ENCODE results near the gene CHMP4B.

The CHMP4B gene

DNA sequence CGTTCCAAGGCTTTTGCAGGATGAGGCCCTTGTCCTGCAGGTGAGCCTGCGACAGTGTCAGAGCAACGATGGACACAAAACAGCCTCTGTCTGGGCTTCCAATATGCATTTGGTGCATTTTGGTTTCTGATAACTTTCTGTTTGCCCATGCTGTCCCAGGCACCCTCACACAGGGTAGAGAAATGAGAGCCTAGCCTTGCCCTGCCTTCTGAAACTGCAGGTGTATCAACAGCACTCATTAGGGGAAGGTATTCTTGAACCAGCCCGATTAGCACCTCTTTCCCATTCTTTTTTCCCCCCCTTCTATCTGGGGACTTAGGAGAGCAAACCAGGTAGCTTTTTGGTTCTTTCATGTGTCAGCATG lies 30.3 kb downstream of the CHMP4B start:
- no peak for DNase-seq

DNA sequence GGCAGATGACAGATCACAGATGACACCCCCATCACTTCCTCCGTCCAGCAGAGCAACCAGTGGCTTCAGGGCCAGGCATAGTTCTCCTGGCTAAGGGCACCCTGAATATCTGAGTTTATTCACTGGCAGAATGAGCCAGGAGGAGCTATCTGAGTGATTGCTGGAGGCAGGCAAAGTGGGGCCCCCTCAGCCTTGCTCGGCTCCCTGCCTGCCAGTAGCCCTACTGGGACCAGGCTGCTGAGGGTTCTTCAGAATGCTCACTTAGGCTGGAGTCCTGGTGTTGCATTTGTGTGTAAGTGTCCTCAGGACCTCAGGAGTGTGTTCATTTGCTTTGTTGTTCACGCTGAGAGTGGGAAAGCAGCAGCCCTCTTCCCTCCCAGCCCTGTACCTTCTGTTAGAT lies 31.2 kb downstream of the CHMP4B start:
- no peak for DNase-seq

DNA sequence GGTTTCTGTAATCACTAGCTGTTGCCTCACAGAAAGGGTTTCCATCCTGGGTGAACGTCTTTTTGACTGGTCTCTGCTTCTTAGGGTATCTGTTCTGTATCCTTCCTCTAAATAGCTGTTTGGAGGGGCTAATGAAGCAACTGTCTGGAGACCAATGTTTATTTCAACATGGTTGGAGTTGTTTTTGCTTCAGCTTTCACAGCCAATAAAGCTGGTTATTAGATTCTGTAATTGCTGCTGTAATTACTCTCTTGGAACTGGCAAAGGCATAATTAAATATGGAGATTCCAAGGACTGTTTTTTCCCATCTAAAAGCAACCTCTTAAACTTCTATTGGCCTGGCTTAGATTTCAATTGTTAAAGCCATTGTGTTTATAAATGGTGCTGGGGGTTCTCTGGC lies 31.9 kb downstream of the CHMP4B start:
- DNase-seq, result no peak

DNA sequence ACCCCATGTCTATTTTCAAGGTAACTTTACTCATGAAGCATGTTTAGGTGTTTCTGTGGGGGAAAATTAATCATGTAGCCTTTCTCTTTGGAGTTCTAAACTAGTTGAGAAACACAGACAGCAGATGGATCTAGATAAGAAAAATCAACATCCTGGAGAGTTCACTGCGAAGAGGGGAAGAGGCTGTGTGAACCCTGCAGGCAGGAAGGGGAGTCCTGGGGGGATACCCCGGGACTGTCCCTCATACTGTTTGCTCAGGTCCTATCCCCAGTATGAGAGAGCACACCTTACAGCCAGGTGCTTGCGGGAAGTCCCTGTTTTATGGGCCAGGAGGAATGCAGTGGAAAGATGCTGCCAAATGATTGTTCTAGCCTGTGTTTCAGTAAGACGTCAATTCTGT lies 32.7 kb downstream of the CHMP4B start:
- no peak for DNase-seq

DNA sequence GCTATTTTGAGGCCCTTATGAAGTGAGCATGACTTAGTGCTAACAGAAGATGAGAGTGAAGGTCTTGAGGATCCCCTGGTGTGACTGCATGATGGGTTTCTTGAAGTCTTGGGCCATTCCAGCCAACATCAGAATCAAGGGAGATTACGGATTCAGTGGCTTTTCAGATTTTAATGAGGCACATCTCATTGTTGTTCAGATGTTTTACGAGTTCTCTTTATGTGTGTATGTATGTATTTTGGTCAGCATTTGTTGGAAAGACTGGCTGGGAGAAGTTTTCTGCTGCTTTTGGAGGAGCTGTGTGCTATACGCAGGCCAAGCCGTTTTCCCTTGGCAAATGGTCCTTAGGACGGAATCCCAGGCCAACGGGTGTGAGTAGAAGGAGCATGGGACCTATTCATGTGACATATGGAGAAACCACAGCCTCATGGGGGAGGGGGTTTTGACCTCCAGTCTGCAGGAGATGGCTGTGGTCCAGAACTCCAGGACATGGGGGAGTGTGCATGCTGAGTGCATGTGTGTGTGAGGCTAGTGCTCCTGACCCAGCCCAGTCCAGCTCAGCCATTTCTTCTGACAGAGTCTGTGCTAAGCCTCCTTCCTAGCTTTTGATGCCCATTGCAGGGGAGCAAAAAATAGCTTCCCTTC lies 35.3 kb downstream of the CHMP4B start:
- DNase-seq, result no peak

DNA sequence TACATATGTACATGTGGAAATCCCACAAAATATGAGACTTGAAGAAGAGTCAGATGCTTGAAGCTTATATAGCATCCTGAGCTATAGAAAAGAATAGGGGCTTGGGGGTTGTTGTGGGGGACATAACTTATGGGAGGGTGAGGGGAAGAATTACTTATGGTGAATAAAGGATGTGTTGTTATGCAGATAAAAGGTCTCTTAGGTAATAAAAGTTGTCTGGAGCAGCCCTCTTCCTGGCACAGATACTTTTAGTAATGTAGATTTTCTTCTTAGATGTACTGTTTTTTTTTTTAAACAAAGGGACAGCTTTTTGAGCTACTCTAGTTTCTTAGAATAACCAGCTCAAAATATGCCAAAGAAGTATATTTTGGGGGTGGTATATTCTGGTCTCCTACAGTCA lies 35.9 kb downstream of the CHMP4B start:
- DNase-seq, result no peak

DNA sequence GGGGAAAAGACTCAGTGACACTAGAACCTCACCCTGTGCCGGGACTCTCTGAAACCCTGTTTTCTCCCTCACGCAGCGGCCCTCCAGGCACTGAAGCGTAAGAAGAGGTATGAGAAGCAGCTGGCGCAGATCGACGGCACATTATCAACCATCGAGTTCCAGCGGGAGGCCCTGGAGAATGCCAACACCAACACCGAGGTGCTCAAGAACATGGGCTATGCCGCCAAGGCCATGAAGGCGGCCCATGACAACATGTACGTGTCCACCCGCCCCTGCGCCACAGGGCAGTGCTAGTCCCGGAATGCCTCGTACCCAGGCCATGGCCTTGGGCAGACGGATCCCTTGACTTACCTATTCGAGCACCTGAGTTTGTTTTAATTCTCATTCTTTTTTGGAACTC lies 37.2 kb downstream of the CHMP4B start:
- DNase-seq, result no peak

DNA sequence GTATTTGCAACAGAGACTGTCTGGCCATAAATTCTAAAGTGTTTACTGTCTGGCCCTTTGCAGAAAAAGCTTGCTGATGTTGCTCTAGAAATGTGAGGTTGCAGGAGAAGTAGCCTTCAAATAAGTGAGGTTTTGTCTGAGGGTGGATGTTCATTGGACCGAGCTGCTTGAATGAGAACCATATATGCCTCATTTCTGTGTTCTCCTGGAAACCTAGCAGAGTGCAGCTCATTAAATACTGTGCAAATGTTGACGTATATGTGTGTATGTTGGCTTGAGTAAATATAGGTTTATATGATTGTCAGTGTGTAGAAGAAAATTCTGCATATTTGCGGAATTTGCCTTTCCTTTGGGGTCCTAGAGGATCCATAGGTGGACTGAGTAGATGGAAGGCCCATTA lies 39.0 kb downstream of the CHMP4B start:
- no peak for DNase-seq

DNA sequence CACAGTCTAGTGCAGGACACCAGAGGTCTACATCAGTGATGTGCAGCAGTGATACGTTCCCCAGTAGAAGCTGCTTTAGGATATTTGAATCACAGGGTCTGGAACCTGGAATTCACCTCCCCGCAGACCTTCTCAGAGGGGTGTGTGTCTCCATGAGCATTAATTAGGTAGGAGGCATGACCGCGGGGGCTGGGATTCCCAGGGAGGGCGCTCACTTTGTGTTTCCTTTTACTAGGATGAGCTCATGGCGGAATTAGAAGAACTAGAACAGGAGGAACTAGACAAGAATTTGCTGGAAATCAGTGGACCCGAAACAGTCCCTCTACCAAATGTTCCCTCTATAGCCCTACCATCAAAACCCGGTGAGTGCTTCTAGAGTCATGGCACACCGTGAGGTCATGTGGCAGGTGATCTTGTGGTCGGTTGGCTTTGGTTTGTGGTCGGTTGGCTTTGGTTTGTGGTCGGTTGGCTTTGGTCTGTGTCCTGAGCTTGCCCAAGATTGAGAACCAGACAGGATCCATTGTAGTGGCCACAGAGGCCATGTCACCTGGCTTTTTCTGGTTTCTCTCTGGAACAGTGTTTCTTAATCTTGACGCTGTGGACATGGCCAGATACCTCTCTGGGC lies 40.8 kb downstream of the CHMP4B start:
- no peak for DNase-seq

DNA sequence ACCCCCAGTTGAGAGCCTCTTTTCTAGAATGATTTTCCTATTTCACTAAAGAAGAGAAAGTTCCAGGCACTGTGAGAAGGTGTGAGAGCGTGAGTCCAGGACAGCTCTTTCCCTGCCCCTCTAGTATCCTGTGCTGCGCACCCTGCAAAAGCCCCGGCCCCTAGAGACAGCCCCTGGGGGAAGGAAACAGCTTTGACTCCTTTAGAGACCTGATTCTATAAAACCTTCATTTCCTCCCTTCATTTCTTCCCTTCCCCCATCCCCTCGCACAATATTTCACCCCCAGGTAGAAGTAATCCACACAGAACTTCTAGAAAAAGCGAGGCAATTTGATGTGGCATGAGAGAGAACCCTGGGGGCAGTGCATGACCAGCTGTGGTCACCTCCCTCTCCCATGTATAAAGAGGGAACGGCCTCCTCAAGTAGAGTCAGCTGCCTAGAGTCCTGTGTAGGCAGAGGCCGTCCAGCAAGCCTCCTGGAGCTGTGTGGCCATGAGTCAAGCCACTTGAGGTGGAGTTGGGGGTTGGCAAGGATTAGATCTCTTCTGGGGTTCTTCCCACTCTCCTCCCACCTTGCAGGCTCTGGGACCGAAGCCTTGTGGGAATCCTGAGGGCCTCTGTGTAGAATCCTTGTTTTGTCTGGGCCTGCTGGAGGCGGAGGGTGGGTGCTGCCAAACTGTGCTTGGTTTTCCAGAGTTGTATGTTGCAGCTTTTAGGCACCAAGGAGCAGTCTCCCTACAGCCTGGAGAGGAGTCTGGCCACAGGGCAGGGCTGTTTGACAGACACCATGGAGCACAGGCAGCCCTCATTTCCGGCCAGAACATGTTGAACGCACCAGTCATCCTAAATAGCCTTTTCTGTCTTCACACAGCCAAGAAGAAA lies 41.7 kb downstream of the CHMP4B start:
- no peak for DNase-seq

DNA sequence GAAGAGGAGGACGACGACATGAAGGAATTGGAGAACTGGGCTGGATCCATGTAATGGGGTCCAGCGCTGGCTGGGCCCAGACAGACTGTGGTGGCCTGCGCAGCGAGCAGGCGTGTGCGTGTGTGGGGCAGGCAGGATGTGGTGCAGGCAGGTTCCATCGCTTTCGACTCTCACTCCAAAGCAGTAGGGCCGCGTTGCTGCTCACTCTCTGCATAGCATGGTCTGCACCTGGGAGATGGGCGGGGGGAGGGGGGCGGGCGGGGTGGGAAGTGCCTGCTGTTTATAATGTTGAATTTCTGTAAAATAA lies 42.3 kb downstream of the CHMP4B start:
- no peak for DNase-seq

DNA sequence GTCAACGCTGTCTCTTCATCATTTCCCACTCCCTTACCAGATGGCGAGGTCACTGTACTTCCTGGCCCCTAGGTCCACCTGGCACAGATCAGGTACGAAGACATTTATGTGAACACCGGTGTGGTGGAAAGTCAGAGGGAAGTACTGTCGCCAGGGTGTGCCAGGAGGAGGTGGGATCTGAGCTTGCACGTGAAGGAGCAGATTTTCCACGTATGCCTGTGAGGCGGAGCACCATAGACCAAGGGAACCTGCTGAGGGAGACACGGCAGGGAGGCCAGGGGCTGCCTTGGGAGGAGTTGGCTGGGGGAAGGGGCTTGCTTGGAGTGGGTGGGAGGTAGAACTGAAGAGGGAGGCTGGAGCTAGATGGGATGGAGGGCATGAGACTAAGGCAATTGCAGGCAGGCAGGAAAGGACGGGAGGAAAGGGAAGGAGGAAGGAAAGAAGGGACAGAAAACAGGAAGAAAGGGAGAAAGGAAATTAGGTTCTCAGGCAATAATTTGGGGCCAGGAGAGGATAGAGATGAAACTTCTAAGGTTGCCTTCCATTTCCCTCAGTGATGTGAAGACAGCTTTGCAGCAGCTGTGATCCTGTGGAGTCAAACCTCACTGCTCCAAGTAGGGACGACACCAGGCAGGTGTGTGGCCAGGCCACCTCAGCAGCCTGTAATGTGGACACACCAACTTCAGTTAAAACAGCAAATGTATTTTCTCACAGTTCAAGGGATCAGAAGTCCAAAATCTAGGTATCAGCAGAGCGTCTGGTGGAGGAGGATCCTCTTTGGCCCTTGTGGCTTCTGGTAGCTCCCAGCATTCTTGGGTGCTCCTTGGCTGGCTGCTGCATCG lies 46.8 kb downstream of the CHMP4B start:
- DNase-seq, result no peak

DNA sequence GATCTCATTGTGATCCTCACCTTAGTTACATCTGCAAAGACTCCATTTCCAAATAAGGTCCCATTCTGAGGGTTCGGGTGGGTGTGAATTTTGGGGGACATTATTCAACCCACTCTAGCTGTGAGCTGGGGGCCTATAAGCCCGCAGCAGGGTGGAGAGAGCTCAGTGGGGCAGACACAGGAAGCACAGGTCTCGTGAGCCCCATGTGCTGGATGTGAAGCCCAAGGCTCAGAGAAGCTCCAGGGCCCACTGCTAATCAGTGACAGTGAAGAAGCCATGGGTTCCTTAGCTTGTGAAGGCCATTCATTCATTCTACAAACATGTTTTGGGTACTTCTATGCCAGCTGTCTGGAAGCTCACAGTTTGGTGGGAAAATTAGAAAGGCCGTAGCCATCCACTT lies 47.5 kb downstream of the CHMP4B start:
- DNase-seq, result no peak

DNA sequence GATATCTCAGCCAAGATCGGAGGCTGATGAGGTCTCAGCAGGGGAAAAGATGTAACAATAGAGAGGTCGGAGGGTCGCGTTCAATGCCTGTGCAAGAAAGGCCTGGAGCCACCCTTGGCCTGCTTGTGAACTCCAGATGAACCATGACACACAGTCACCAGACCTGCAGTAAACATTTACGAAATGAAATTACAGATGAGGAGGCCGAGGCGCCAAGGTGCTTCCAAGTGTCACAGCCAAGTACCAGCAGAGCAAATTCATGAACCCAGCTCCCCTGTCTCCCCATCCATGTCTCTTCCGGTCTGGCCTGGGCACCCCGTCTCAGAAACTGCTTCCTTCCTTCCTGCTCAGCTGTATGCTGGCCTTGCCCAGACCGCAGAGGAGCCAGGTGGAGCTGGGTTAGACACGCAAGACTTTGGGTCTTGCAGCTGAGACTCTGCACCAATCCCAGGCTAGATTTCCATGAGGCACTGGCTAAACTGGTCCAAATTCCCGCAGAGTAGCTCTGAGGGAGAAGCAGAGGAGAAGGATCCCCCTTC lies 48.1 kb downstream of the CHMP4B start:
- DNase-seq, result no peak

DNA sequence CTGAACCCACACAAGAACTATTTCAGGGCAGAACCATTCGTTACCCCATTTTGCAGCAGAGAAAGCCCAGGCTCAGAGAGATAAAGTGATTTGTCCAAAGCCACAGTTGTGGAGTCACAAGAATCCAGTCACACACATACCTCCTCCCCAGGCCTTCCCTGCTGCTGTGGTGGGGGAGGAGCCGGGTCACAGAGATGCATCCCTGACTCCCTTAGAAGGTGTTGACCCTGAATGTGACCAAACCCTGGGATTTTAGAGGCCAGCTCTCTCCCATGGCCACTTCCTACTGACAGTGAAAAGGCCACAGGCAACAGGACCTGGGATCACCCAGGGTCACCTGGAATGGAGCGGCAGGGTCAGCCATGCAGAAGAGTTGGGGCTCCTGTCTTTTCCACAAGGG lies 48.6 kb downstream of the CHMP4B start:
- DNase-seq, result no peak

DNA sequence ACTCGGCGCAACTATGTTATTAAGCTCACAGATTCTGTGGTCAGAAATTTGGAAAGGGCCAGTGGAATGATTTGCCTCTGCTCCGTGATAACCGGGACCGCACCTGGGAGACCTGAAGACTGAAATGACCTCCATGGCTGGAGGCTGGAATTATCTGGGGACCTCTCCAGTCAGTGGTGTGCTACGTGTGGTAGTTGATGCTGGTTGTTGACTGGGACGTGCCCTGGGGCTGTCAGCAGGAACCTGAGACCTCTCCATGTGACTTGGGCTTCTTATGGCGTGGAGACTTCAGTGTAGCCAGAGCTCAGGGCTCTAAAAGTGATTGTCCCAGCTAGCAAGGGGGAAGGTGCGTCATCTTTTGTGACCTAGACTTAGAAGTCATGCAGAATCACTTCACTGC lies 50.3 kb downstream of the CHMP4B start:
- DNase-seq, result no peak

DNA sequence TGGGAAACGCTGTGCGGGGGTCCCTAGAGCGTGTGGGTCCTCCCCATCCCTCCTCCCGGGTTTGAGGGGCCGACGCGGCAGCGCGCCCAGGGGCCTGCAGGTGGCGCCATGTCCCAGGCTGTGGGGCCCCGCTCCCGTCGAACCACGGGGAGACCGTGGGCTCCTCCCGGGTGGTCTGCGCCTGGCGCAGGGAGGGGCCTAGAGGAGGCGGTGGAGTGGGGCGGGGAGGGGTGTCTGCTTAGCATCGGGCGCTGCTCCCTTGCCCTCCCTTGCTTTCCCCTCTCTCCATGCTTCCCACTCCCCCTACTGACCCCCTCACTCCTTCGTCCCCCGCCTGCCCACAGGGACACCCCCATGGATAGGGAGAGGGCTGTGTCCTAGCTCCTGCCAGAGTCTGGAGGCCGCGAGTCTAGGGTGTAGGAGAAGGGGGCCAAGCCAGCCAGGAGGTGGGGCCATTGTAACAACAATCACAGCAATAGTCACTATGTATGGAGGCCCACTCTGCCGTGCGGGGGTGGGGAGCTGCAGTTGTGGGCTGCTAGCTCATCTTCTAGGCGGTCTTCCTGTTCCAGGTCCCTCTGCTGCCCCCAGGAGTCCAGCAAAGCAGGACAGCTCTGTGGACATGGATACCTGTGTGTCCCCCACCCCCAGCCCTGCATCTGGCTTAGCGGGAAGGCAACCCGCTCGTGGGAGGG lies 51.7 kb downstream of the CHMP4B start:
- DNase-seq, result peak; percentile 59

DNA sequence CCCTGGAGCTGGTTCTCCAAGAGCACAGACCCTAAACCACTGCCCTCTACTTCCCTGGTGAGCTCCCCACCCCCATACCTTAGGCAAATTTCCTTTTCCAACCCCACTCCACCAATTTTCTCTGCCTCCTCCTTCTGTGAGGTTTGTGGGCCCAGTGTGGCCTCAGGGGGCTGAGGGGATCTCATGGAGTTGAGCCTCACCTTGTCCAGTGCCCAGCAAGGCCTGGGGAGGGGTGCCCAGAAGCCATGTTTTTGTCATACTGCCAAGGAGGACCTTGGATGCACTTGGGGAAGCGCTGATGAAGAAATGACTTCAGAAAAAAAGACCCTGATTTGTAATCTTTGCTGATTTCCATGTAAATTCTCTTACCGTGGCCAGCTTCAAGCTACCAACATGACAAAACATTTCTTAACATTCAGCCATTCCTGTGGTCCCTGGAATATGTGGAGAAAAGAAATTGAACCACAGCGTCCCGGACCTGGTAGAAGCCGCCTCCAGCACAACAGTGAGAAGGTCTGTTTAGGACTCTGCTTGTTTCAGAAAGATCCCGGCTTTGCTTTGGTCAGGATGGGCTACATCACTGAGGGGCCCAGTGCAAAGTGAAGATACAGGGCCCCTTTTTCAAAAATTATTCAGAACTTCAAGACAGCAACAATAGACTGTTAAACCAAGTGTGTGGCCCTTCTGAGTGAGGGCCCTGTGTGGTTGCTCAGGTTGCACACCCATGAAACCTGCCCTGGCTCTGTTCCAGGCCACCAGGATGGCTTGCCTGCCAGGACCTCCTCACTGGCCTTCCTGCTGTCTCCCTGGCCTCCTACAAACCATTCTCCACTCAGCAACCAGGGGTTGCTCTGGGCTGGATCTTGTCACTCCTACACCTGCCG lies 52.5 kb downstream of the CHMP4B start:
- no peak for DNase-seq

DNA sequence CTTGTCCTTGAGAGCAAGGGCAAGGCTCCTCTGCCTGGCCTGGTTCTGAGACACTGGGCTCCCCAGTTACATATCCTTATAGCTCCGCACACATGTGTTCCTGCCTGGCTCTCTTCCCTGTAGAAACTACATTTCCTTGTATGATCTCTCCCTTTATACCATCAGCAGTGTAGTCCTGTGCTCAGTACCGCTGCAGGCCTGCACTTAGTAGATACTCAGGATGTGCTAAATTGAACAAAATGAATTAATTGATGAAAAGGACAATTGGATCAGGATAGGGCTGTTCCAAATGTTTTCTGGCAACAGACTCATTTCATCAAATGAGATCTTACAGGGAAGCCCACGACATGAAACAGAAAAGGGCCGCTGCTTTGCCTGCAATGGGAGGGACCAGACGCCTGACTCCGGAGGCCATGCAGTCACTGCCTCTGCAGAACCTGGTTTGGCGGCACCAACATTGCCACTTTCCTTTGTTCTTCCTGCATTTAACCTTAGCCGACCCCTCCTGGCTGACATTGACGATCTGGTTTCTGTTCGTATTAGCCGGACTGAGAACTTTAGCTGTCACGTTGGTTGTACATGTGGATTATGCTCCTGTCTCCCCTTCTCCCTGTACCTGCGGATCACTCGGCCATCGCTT lies 53.3 kb downstream of the CHMP4B start:
- no peak for DNase-seq

DNA sequence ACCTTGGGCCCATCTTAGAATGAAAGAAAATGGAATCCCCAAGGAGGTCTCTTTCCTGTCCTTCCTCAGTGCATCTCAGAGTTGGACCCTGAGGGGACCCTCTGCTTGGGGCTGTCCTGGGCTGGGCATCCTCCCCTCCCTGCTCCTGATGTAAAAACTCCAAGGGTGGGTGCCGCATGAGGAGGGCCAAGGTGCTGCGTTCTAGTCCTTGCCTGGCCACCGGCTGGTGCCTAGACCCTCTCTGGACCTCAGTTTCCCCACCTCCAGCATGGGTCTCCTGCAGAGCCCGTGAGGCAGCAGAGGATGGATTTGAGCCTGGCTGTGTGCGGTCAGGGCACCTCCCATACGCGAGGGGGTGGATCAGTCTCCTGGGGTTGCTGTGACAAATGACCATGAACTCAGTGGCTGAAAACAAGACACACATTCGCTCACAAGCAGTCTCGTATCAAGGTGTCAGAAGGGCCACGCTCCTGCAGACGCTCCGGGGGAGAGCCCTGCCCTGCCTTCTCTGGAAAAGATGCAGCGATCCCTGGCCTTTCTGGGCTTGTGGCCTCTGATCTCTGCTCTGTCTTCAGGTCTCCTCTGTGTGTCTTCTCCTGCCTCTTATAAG lies 54.7 kb downstream of the CHMP4B start:
- DNase-seq, result no peak

Measured in HCEC 1CT (cell line).